Breast epithelium (tissue), 3 donors: ENCODE data around the gene CMTM2.

Experiments used
- CTCF ChIP-seq, 3 donors: fragments of 450-650 bp; IDR thresholded peaks; one replicate each; pipeline ENCODE4 v1.5.1; 2016 to 2017; ENCODE audit warnings: antibody characterized with exemption in 3 of 3, mild to moderate bottlenecking in 3 of 3, moderate library complexity in 3 of 3
- POLR2A ChIP-seq: fragments of 450-650 bp; IDR thresholded peaks from one replicate; pipeline ENCODE4 v1.6.1; 2016; ENCODE audit warnings: antibody characterized with exemption, mild to moderate bottlenecking, moderate library complexity

DNA sequence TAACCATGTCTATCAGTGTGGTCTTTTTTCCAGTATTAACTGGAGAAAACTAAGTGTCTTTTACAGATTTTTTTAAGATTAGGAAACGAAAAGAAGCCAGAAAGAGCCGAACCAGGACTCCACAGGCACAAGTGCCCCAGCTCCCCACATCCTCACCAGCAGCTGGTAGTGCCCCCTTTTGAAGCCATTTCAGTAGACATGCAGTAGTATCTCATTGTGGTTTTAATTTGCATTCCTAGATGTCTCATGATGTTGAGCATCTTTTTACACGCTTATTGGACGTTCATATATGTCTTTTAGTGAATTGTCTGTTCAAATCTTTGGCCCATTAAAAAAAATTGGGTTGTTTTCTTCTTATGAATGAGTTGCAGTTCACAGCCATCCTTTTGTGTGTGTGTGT lies 20.5 kb downstream of the CMTM2 start:
- no peak for TF ChIP-seq POLR2A
- TF ChIP-seq CTCF (IDR thresholded peaks at IDR 0.05), result no peak
